HL-60 (cell line): ENCODE data around the gene TMEM170A.

ENCODE experiments used
- DNase-seq, 2 experiments: peaks; one replicate each; pipeline ENCODE4 v3.0.0-alpha.2; 2010 to 2020; ENCODE audit warnings: low read depth in 1 of 2, low spot score in 1 of 2
- H3K27ac ChIP-seq: fragments of 250-450 bp; sonication (Bioruptor Pico); replicated peaks from 2 replicates; pipeline ENCODE4 v1.5.1; 2020; ENCODE audit warnings: mild to moderate bottlenecking, moderate library complexity
- H3K27me3 ChIP-seq: fragments of 250-450 bp; sonication (Bioruptor Pico); 2 replicates; pipeline ENCODE4 v1.5.1; 2021; ENCODE audit warnings: mild to moderate bottlenecking, moderate library complexity; ENCODE audit not compliant: insufficient read depth, poor library complexity, severe bottlenecking
- H3K4me3 ChIP-seq: replicated peaks from 2 replicates; pipeline ENCODE4 v1.5.1; 2011; ENCODE audit warnings: mild to moderate bottlenecking, control low read depth, low read length; ENCODE audit not compliant: insufficient read depth
- CTCF ChIP-seq: IDR thresholded peaks from one replicate; pipeline ENCODE4 v1.5.1; 2011; ENCODE audit warnings: low read length, control low read depth, inconsistent platforms; ENCODE audit not compliant: insufficient read depth
- GABPA ChIP-seq: IDR thresholded peaks from 2 replicates; pipeline ENCODE4 v1.6.1; 2012; ENCODE audit warnings: low read depth
- POLR2AphosphoS5 ChIP-seq: IDR thresholded peaks from 2 replicates; pipeline ENCODE4 v1.6.1; 2012; ENCODE audit warnings: low read depth
- REST ChIP-seq: IDR thresholded peaks from 2 replicates; pipeline ENCODE4 v1.6.1; 2012; ENCODE audit warnings: low read depth; ENCODE audit not compliant: insufficient replicate concordance
- SPI1 ChIP-seq: IDR thresholded peaks from 2 replicates; pipeline ENCODE4 v1.6.1; 2012; ENCODE audit warnings: low read depth, mild to moderate bottlenecking, borderline replicate concordance

TMEM170A gene

GRCh38 chr16:75494184-75494583 lies 29.7 kb upstream of the TMEM170A start:
- Histone ChIP-seq H3K27ac (no peak overlapping the region), H3K4me3 (no peak overlapping the region), H3K27me3 (peaks cover 36% of the 10 kb centered on the region)
- DNase-seq = no peak
- TF ChIP-seq POLR2AphosphoS5 (no peak), GABPA (no peak), REST (no peak), SPI1 (no peak)

- no peak for DNase-seq
- no peak overlapping the region for H3K4me3 ChIP-seq
- H3K27me3 ChIP-seq = peaks cover 29% of the 10 kb centered on the region
- TF ChIP-seq GABPA (no peak), SPI1 (no peak)
- H3K27ac ChIP-seq = no peak overlapping the region
These were observed 27.4 kb upstream of the TMEM170A start for GRCh38 chr16:75491876-75492275.

GRCh38 chr16:75488322-75488721 lies 23.8 kb upstream of the TMEM170A start:
- no peak overlapping the region for H3K27ac ChIP-seq
- no peak for DNase-seq
- TF ChIP-seq SPI1 = no peak
- TF ChIP-seq REST = no peak
- no peak for TF ChIP-seq CTCF
- no peak for TF ChIP-seq POLR2AphosphoS5
- TF ChIP-seq GABPA = no peak
- H3K27me3 ChIP-seq = peaks cover 9% of the 10 kb centered on the region
- no peak overlapping the region for H3K4me3 ChIP-seq

GRCh38 chr16:75486676-75487313 lies 22.3 kb upstream of the TMEM170A start:
- no peak for DNase-seq
- no peak overlapping the region for H3K4me3 ChIP-seq
- no peak overlapping the region for H3K27ac ChIP-seq
- H3K27me3 ChIP-seq = peaks cover 2% of the 10 kb centered on the region
- TF ChIP-seq CTCF = no peak
- TF ChIP-seq GABPA = no peak
- no peak for TF ChIP-seq REST
- no peak for TF ChIP-seq POLR2AphosphoS5
- no peak for TF ChIP-seq SPI1
